Hematopoietic multipotent progenitor cell treated with erythropoietin and hydrocortisone succinate and interleukin-3 and kit ligand, for 8 days (in vitro differentiated cells): Measurements from ENCODE around the gene NRN1.
"Not testable (repeated sequence)": the region's sequence is repeated elsewhere in the genome, so short reads cannot be mapped to it uniquely, and the experiment has no call there.

Experiments used
- DNase-seq: peaks from one replicate; pipeline ENCODE4 v3.0.0-alpha.2; 2015

Gene NRN1

DNA sequence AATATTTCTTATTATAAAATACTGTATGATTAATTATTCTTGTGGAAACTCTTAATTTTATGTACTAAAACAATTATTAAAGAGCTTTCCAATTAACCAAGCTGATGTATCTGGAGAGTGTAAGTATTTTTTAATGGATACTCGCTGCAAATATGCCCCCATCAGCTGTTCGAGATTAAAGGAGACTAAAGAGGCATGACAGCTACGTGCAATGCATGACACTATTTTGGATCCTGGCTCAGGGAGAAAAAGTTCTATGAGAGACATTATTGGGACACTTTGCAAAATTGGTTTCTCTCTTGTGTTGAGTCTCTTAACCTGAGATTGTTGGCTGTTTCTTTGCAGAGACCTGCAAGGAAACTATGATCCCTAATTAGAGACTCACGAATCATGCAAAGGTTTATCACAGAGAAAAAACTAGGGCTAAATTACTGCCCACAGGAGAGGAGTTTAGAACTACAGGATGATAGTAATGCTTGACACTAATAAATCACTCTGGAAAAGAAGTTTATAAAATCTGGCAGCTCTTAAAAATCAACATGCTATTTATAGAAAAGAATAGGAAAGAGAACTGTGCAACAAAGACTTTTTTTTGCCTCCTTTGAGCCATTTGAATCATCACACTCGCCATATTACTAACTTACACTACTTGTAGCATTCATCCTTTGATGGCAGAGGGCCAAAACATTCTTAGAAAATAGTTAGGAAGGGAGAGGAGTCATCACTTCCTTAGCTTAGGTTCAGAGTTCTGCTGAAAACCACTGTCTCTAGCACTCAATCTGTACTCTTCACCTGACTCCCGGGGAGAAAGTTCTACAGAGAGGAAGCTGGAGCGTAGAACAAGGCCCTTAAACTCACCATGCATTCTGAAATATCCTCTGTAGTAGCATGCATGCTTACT is 25.3 kb downstream of the NRN1 start:
- DNase-seq = no peak

DNA sequence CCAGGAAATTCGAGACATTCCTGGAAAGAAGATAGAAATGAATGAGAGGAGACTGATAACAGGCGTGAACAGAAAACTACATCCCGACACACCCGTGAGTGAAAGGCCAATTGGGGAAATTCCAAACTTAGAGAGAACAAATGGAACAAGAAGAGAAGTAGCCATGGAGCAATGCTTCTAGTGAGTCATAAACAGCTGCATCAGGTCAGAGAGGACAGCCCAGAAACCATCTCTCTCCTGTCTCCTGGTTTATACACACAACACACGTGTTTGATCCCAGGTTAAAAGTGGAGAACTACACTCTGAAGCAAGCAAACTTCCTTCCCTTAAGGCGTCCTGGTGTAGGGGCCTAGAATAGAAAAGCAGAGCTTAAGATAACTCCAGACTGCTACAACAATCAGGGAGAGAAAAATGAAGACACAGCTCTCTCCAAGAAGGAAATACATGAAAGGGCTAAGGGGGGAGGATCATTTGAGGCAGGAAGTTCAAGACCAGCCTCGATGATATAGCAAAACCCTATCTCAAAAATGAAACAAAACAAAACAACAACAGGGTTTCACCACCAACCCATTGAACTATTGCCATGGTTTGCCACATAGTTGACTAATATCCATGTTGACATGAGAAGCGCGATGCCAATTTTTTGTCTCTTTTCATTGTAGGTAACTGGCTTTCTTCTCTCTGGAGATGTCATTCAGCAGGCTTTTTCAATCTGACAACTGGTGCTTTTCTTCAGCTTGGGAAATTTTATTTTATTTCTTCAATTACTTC is 26.9 kb downstream of the NRN1 start:
- DNase-seq = no peak

GRCh38 chr6:5976811-5977210 is 29.9 kb downstream of the NRN1 start:
- DNase-seq = no peak

DNA sequence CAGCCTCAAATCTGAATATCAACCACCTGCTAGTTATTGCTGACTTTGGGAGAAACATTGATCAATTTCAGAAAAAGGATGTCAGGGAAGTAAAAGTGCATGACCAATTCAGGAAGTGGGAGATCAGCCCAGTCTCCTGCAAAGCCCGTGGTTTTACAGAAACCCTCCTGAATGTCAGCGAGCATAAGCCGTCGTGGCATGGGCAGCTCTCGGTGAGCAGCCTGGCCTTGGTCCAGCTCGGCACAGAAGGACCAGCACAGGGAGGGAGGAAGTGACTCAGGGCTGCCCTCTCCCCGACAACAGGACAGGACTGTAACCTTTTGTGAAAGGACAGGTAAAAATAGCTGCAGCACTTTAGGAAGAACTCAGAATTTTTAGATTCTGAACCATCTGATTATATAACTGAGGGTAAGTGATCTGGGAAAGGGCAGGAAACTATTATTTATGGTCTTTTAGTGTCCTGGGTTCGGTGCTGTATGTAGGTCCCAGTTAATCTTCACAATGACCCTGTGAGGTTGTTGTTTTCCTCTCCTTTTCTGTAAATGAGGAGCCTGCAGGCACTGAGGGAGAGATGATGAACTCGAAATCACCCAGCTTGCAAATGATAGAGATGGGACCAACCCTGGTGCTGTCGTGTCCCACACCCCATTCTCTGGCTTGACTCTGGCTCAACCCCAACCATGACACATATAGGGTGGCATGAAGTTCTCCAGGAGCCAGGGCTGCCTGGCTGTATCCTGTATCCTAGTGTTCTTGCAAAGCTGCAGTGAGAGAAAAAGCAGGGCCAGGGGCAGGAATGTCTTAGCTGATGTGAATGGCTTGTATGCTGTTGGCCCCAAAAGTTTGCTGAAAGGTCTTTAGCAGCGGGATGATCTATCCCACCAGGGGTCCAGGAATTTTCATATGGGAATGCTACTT is 37.6 kb downstream of the NRN1 start:
- DNase-seq = no peak

- DNase-seq = not testable (repeated sequence)
Observed at GRCh38 chr6:5968036-5968435, 38.7 kb downstream of the NRN1 start.

DNA sequence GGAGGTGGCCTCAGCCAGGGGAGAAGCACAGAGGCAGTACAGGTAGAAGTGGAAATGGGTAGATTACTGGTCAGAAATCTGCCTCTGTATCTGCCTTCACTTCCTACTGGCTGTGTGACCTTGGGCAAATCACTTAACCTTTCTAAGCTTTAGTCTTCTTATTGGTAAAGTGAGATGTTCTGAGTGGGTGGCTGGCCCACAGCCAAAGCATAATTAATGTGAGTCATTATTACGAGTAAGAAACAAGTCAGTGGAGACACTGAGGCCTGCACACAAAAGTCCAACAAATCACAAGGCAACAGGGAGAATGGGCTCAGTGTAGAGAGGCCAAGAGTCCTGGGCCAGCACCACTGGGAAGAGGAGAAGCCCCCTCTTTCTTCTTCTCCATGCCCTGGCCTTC is 39.1 kb downstream of the NRN1 start:
- DNase-seq = no peak

DNA sequence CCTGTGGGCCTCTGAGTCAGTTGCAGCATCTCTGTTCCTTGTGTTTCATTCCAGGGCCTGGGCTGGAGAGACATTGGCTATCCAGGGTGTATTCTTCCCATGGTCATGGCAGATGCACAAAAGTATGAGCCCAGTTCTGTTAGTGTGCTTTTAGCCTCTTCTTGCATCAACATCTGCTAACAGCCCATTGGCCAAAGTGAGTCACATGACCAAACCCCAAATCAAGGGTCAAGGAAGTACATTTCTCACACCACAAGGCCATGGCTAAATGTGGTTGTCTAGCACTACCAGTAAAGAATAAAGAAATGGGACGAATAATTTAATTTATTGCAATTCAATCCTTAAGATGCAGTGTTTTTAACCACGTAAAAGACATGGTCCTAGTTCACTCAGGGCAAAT is 43.9 kb downstream of the NRN1 start:
- no peak for DNase-seq

- DNase-seq = no peak
Observed at GRCh38 chr6:5961836-5962235, 44.9 kb downstream of the NRN1 start.

DNA sequence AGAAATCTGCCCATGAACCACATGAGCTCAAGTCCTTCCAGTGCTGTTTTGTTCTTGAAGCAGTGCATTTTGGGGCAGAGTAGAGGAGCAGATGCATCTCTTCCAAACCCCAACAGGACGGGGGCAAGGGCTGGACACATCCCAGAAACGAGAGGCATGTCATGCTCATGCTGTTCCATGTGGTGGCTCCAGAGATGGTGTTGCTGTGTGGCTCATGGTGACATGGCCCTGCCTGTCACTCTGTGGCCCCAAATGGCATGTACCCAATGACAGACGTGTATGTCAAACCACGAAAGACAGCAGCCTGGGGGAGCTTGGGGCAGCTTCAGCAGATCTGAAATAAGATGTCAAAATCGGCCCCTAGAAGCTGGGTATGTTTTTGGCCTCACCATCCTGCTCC is 46.3 kb downstream of the NRN1 start:
- DNase-seq = no peak

DNA sequence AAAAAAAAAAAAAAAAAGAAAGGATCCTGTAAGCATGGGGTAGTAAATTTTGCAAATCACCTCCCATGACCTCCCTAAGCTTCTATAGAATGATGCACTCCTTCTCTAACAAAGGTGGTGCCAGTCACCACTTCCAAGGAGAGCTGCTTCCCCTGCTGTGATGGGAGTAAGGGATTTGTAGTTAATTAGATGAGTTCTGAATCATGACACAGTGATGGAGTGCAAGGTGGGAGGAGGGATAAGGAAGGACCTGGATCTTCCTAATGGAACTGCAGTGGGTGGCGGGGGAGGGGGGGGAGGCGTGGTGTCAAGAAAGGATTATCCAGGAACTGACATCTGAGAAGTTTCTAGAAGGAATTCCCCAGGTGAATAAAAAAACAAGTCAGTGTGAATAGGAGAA is 47.8 kb downstream of the NRN1 start:
- DNase-seq = no peak

- no peak for DNase-seq
Observed at GRCh38 chr6:5956939-5957338, 49.8 kb downstream of the NRN1 start.

DNA sequence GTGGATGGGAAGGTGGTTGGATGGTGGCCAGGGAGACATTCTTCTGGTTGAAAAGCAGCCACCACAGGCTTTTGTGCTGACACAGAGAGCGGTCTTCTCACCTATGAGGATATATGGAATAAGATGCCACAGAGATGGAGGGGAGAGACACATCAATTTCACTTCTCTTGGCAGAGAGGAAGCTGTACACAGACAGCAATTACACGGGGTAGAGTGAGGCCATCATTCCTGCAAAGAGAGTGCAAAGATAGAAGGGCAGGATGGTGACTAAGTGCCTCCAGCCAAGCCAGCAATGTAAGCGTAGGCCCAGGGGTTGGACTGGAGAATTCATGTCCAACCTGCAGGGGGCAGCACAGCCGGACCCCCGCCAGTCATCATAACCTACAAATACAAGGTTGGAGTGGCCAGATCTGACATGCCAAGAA is 56.4 kb downstream of the NRN1 start:
- DNase-seq = peak; percentile 3
